BLaER1 (cell line): ENCODE results near the gene PXYLP1.
A peak's percentile ranks its signal among the peaks of the same experiment; 100 is the strongest.

ENCODE experiments used
- H3K27ac ChIP-seq: shearing (Covaris generic); formaldehyde crosslinking; 2 replicates; pipeline ENCODE4 v1.8.1; 2022
- H3K27me3 ChIP-seq: shearing (Covaris generic); formaldehyde crosslinking; 2 replicates; pipeline ENCODE4 v1.8.1; 2022
- H3K36me3 ChIP-seq: shearing (Covaris generic); formaldehyde crosslinking; 2 replicates; pipeline ENCODE4 v1.8.1; 2022
- H3K4me1 ChIP-seq: shearing (Covaris generic); formaldehyde crosslinking; 2 replicates; pipeline ENCODE4 v1.8.1; 2022
- H3K4me2 ChIP-seq: shearing (Covaris generic); formaldehyde crosslinking; 2 replicates; pipeline ENCODE4 v1.8.1; 2022
- H3K4me3 ChIP-seq: shearing (Covaris generic); formaldehyde crosslinking; 2 replicates; pipeline ENCODE4 v1.8.1; 2022
- H3K9ac ChIP-seq: shearing (Covaris generic); formaldehyde crosslinking; 2 replicates; pipeline ENCODE4 v1.8.1; 2022
- H3K9me3 ChIP-seq: shearing (Covaris generic); formaldehyde crosslinking; 2 replicates; pipeline ENCODE4 v1.8.1; 2022
- H4K20me1 ChIP-seq: shearing (Covaris generic); formaldehyde crosslinking; 2 replicates; pipeline ENCODE4 v1.8.1; 2022
- Cebpa-rat ChIP-seq: shearing (Covaris generic); IDR thresholded peaks from 2 replicates; pipeline ENCODE4 v1.8.1; 2022

PXYLP1 gene

GRCh38 chr3:141275032-141275422, 43.4 kb downstream of the PXYLP1 start:
- Histone ChIP-seq H4K20me1 (no peaks in the 10 kb centered on the region), H3K27ac (no peak overlapping the region), H3K27me3 (no peaks in the 10 kb centered on the region), H3K4me1 (peaks cover 30% of the 10 kb centered on the region), H3K4me2 (no peak overlapping the region), H3K9ac (no peak overlapping the region), H3K9me3 (no peaks in the 10 kb centered on the region), H3K36me3 (peaks cover 33% of the 10 kb centered on the region), H3K4me3 (no peak overlapping the region)
- no peak for TF ChIP-seq Cebpa-rat

GRCh38 chr3:141275511-141275910, 43.9 kb downstream of the PXYLP1 start:
- no peak for TF ChIP-seq Cebpa-rat
- H4K20me1 ChIP-seq, result no peaks in the 10 kb centered on the region
- H3K9me3 ChIP-seq, result no peaks in the 10 kb centered on the region
- peaks cover 30% of the 10 kb centered on the region for H3K4me1 ChIP-seq
- no peak overlapping the region for H3K27ac ChIP-seq
- H3K36me3 ChIP-seq, result peaks cover 38% of the 10 kb centered on the region
- H3K4me2 ChIP-seq, result no peak overlapping the region
- no peak overlapping the region for H3K4me3 ChIP-seq
- no peak overlapping the region for H3K9ac ChIP-seq
- H3K27me3 ChIP-seq, result no peaks in the 10 kb centered on the region

- H3K4me2 ChIP-seq, result no peak overlapping the region
These were observed 44.3 kb downstream of the PXYLP1 start for GRCh38 chr3:141275973-141276372.

GRCh38 chr3:141276398-141276797, 44.8 kb downstream of the PXYLP1 start:
- Histone ChIP-seq H3K9ac (no peak overlapping the region), H3K27ac (no peak overlapping the region), H4K20me1 (no peaks in the 10 kb centered on the region), H3K36me3 (peaks cover 45% of the 10 kb centered on the region), H3K4me3 (no peak overlapping the region), H3K27me3 (no peaks in the 10 kb centered on the region), H3K4me1 (peaks cover 26% of the 10 kb centered on the region), H3K4me2 (no peak overlapping the region), H3K9me3 (no peaks in the 10 kb centered on the region)
- TF ChIP-seq Cebpa-rat, result no peak

More at GRCh38 chr3:141275973-141276372, 44.3 kb downstream of the PXYLP1 start:
- H3K4me3 ChIP-seq, result no peak overlapping the region
- H3K9ac ChIP-seq, result no peak overlapping the region
- peak; percentile 41; the same call in 1 of the 2 replicates for TF ChIP-seq Cebpa-rat
- H3K27ac ChIP-seq, result no peak overlapping the region
- no peaks in the 10 kb centered on the region for H3K9me3 ChIP-seq
- H3K27me3 ChIP-seq, result no peaks in the 10 kb centered on the region
- H4K20me1 ChIP-seq, result no peaks in the 10 kb centered on the region
- H3K36me3 ChIP-seq, result peaks cover 41% of the 10 kb centered on the region
- peaks cover 30% of the 10 kb centered on the region for H3K4me1 ChIP-seq

DNA sequence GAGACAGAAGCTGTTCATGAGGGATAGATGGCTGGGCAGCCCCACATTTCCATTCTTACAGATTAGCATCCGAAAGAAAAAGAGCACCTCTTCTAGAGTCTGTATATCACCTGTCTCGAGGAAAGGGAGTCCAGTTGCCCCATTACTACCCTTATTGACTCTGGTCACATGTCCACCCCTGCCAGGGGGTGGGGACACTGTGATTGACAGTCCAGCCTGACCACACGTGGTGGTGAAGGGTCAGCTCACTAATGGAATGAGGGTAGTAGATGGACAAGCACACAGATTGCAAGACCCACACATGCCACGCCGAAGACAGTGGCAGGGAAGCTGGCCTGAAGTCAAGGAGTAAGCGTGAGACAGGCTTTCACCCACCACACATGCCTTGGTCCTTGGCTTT, 45.8 kb downstream of the PXYLP1 start:
- Histone ChIP-seq H3K4me3 (no peak overlapping the region), H3K4me2 (no peak overlapping the region), H3K9me3 (no peaks in the 10 kb centered on the region), H3K27me3 (no peaks in the 10 kb centered on the region), H4K20me1 (no peaks in the 10 kb centered on the region), H3K36me3 (peaks cover 56% of the 10 kb centered on the region), H3K4me1 (peaks cover 20% of the 10 kb centered on the region), H3K27ac (no peak overlapping the region), H3K9ac (no peak overlapping the region)
- no peak for TF ChIP-seq Cebpa-rat

DNA sequence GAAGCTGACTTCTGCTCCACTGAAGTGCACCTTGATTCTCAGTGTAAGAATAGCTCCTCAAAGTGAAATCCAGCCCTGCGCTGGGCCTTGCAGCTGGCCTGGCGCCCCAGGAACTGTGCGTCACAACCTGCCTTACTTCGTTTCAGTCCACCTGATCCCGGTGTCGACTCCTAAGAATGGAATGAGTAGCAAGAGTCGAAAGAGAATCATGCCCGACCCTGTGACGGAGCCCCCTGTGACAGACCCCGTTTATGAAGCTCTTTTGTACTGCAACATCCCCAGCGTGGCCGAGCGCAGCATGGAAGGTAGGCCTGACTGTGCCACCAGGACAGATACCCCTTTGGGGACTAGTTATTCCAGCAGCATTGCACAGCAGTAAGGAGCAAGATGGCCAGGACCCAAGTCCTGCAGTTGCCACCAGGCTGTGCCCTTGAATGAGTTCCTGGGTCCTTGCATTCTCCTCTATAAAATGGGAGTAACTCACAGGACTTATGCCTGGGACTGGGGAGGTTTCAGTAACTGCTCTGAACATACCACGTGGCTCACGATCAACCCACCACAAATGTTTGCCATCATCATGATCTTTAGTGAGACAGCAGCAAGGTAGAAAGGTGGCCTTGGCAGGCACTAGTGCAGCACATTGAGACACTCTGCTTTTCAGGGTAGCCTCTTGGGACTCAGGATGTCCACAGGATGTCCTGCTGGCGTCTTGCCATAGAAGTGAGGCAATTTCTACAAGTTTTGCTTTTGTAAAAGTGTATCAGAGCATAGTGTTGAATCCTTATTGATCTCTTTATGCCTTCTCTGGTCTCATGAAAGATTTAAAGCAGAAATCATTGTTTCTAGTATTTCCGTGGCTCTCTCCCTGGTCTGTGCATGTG, 46.8 kb downstream of the PXYLP1 start:
- TF ChIP-seq Cebpa-rat, result no peak
- no peaks in the 10 kb centered on the region for H3K9me3 ChIP-seq
- peaks cover 20% of the 10 kb centered on the region for H3K4me1 ChIP-seq
- no peak overlapping the region for H3K27ac ChIP-seq
- no peaks in the 10 kb centered on the region for H3K27me3 ChIP-seq
- peaks cover 56% of the 10 kb centered on the region for H3K36me3 ChIP-seq
- no peak overlapping the region for H3K4me3 ChIP-seq
- H3K9ac ChIP-seq, result no peak overlapping the region
- no peaks in the 10 kb centered on the region for H4K20me1 ChIP-seq
- peak overlapping the region; percentile 22 for H3K4me2 ChIP-seq

DNA sequence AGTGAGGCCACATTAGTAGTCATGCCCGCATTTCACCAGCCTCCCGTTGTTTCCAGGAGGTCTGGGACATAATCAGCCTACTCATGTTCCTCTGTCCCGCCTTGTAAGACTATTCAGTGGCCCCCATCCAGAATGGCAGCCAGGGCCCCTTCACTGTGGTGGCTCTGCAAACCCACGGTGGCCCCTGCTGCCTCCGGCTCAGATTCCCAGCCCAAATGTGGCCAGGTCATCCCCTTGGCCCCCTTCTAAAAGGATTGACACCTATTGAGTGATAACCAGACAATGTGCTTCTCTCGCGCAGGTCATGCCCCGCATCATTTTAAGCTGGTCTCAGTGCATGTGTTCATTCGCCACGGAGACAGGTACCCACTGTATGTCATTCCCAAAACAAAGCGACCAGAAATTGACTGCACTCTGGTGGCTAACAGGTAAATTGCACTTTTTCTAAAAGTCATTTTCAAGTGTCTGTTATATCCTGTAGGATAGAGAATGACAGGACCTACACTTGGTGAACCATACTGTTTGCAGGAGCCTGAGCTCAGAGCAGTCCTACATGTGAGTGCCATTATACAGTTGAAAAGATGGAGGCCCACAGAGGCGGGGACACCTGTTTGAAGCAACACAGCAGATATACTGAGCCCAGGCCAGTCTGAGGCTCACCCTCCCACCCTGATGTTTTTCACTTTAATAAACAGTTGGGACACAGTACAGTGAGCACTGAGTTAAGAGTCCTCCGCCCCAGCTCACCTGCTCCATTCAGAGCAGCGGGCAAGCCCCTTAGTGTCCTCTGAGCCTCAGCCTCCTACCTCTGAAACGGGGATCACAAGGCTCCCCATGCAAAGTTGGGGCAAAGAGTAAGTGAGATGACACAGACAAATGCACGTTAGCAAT, 47.7 kb downstream of the PXYLP1 start:
- Histone ChIP-seq H3K4me1 (peaks cover 20% of the 10 kb centered on the region), H3K4me3 (no peak overlapping the region), H3K4me2 (peak overlapping the region; percentile 22), H3K27me3 (no peaks in the 10 kb centered on the region), H3K9ac (no peak overlapping the region), H3K27ac (no peak overlapping the region), H3K9me3 (no peaks in the 10 kb centered on the region), H3K36me3 (peaks cover 52% of the 10 kb centered on the region), H4K20me1 (no peaks in the 10 kb centered on the region)
- no peak for TF ChIP-seq Cebpa-rat

DNA sequence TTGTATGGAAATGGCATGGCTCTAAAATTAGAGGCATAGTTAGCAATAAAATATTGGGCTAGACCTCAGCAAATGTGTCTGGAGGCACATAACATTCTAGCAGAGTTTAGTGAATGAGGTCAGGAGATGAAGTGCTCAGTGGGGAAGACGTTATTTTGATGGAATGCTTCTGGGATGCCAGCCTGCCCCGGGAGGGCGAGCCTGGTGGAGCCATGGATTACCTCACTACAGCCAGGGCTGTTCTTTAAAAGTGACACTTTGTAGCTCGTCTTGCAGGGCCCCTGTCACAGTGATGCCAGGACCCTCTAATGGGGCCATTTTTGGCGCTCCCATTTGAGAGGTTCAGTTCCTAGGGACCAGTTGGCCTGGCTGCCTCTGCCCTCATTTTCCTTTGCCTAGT, 48.5 kb downstream of the PXYLP1 start:
- TF ChIP-seq Cebpa-rat, result no peak
- H3K9me3 ChIP-seq, result no peaks in the 10 kb centered on the region

DNA sequence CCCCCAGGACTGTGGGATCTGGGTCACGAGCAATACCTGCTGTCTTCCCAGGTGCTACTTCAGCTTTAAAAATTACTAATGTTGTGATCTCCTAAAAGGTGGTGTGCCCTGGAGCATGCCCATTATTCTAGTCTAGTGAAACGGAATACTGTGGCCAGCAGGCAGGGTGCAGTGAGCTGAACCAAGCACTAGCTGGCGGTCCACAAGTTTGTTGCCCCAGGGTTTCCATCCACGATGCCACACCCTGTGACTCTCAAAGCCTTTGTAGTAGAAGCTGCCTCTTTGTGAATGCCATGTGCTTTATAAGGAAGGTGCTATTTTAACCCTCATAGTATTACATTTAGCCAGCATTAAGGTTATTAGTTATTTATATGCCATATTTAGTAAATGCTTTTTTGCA, 49.1 kb downstream of the PXYLP1 start:
- TF ChIP-seq Cebpa-rat, result no peak
- Histone ChIP-seq H3K27ac (no peak overlapping the region), H3K36me3 (peaks cover 43% of the 10 kb centered on the region), H4K20me1 (no peaks in the 10 kb centered on the region), H3K9me3 (no peaks in the 10 kb centered on the region), H3K4me1 (peaks cover 13% of the 10 kb centered on the region), H3K4me2 (no peak overlapping the region), H3K9ac (no peak overlapping the region), H3K4me3 (no peak overlapping the region), H3K27me3 (no peaks in the 10 kb centered on the region)

More for the DNA sequence above, 48.5 kb downstream of the PXYLP1 start:
- peaks cover 47% of the 10 kb centered on the region for H3K36me3 ChIP-seq
- H4K20me1 ChIP-seq, result no peaks in the 10 kb centered on the region
- no peaks in the 10 kb centered on the region for H3K27me3 ChIP-seq
- no peak overlapping the region for H3K4me3 ChIP-seq
- no peak overlapping the region for H3K9ac ChIP-seq
- peaks cover 14% of the 10 kb centered on the region for H3K4me1 ChIP-seq
- H3K27ac ChIP-seq, result no peak overlapping the region
- H3K4me2 ChIP-seq, result no peak overlapping the region

- Histone ChIP-seq H3K4me3 (no peak overlapping the region), H4K20me1 (no peaks in the 10 kb centered on the region), H3K9ac (no peak overlapping the region), H3K4me2 (no peak overlapping the region), H3K4me1 (0 out of 2 replicates have a peak, but pooled peaks cover 6% of the 10 kb centered on the region), H3K27ac (no peak overlapping the region), H3K27me3 (no peaks in the 10 kb centered on the region), H3K36me3 (peaks cover 67% of the 10 kb centered on the region), H3K9me3 (no peaks in the 10 kb centered on the region)
- no peak for TF ChIP-seq Cebpa-rat
These were observed 53.9 kb downstream of the PXYLP1 start for GRCh38 chr3:141285570-141285969.
